Panc1 (cell line): ENCODE measurements around the gene SSBP3.

Source experiments
- POLR2AphosphoS5 ChIP-seq: IDR thresholded peaks from 2 replicates; pipeline ENCODE4 v1.6.1; 2012; ENCODE audit warnings: mild to moderate bottlenecking, low read depth, low read length, moderate library complexity
- TF ChIP-seq, protein P1 (sequence below): fragments of 450-650 bp; IDR thresholded peaks from 2 replicates; pipeline ENCODE4 v1.5.1; 2017; ENCODE audit warnings: mild to moderate bottlenecking
- TF ChIP-seq, protein P2 (sequence below), 2 experiments: IDR thresholded peaks; 2 replicates each; pipeline ENCODE4 v1.6.1; 2011 to 2012; ENCODE audit warnings: low read depth in 2 of 2, control low read depth in 1 of 2, low read length in 1 of 2, mild to moderate bottlenecking in 1 of 2, moderate library complexity in 1 of 2; ENCODE audit not compliant: insufficient read depth in 1 of 2

- TF ChIP-seq, protein P1, sequence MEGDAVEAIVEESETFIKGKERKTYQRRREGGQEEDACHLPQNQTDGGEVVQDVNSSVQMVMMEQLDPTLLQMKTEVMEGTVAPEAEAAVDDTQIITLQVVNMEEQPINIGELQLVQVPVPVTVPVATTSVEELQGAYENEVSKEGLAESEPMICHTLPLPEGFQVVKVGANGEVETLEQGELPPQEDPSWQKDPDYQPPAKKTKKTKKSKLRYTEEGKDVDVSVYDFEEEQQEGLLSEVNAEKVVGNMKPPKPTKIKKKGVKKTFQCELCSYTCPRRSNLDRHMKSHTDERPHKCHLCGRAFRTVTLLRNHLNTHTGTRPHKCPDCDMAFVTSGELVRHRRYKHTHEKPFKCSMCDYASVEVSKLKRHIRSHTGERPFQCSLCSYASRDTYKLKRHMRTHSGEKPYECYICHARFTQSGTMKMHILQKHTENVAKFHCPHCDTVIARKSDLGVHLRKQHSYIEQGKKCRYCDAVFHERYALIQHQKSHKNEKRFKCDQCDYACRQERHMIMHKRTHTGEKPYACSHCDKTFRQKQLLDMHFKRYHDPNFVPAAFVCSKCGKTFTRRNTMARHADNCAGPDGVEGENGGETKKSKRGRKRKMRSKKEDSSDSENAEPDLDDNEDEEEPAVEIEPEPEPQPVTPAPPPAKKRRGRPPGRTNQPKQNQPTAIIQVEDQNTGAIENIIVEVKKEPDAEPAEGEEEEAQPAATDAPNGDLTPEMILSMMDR, result no peak
- no peak for TF ChIP-seq POLR2AphosphoS5
- TF ChIP-seq, protein P2, sequence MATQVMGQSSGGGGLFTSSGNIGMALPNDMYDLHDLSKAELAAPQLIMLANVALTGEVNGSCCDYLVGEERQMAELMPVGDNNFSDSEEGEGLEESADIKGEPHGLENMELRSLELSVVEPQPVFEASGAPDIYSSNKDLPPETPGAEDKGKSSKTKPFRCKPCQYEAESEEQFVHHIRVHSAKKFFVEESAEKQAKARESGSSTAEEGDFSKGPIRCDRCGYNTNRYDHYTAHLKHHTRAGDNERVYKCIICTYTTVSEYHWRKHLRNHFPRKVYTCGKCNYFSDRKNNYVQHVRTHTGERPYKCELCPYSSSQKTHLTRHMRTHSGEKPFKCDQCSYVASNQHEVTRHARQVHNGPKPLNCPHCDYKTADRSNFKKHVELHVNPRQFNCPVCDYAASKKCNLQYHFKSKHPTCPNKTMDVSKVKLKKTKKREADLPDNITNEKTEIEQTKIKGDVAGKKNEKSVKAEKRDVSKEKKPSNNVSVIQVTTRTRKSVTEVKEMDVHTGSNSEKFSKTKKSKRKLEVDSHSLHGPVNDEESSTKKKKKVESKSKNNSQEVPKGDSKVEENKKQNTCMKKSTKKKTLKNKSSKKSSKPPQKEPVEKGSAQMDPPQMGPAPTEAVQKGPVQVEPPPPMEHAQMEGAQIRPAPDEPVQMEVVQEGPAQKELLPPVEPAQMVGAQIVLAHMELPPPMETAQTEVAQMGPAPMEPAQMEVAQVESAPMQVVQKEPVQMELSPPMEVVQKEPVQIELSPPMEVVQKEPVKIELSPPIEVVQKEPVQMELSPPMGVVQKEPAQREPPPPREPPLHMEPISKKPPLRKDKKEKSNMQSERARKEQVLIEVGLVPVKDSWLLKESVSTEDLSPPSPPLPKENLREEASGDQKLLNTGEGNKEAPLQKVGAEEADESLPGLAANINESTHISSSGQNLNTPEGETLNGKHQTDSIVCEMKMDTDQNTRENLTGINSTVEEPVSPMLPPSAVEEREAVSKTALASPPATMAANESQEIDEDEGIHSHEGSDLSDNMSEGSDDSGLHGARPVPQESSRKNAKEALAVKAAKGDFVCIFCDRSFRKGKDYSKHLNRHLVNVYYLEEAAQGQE (IDR thresholded peaks at IDR 0.05; ENCODE audit: insufficient read depth in 1 of 2, low read depth in 2 of 2, low read length in 1 of 2), result no peak
Observed at GRCh38 chr1:54415991-54416390, 9.8 kb upstream of the SSBP3 start.
